Activated CD4-positive, alpha-beta T cell treated with anti-CD3 and anti-CD28 coated beads, Interleukin-2, amount 50 U/mL, for 4 hours (primary cell): ENCODE data around the gene BMS1.
"Not testable (repeated sequence)": the region's sequence is repeated elsewhere in the genome, so short reads cannot be mapped to it uniquely, and the experiment has no call there.

Experiments
- DNase-seq, 2 experiments: peaks; one replicate each; pipeline ENCODE4 v3.0.0-alpha.2; 2020

Gene BMS1

DNA sequence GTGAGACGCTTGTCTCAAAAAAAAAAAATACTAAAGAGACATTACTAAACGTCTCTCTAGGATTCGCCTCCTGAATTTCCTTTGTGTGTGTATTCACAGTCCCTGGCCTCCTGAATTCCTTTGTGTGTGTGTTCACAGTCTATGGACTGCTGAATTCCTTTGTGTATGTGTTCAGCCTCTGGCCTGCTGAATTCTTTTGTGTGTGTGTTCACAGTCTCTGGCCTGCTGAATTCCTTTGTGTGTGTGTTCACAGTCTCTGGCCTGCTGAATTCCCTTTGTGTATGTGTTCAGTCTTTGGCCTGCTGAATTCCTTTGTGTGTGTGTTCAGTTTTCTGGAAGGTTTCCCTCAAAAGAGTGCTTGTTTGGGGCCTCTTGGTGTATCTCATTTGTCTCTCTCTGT lies 8.2 kb downstream of the BMS1 start:
- DNase-seq = no peak

DNA sequence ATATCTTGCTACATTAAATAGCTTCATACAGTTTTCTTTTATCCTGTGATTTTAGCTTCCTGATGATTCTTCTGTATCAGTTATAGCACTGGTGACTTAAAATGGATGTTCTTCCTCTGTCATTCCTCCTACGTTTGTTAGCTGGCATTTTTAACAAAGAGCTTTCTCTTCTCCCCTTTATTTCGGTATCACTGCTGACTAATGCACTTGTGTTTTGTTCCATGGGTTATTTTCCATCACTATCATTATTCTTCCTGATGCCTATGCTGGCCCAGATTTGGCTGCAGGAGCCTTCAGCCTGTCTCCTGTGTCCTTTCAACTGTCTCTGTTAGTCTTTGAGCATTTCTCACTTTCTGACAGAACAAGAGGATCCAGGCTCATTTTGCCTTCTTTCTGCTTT lies 13.1 kb downstream of the BMS1 start:
- no peak for DNase-seq

DNA sequence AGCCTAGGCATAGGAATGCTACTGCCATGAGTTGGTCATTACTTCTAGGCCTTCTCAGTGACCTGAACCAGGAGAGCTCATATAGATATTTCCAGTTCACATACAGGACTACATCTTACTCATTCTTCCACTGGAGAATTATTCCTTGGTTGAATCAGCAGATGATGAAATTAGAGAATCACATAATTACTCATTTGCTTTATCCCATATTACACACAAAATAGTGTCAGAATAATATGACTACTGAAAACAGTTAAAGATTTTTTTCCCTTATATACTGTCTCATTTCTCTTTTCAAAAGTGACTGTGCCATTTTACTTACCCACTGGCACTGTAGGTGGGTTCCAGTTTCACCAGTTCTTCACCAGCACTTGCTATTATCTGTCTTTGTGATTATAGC lies 18.5 kb downstream of the BMS1 start:
- no peak for DNase-seq

DNA sequence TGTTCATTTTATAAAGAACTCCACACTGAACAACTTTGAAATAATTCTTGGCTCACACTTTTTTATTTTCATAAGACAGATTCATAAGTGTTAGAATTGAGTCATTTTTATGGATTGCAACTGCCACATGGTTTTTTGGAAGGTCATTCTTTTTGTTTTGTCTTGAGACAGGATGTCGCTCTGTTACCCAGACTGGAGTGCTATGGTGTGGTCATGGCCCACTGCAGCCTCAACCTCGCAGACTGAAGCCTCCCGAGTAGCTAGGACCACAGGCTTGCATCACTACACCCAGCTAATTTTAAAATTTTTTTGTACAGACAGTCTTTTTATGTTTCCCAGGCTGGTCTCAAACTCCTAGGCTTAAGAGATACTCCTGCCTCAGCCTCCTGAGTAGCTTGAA lies 20.3 kb downstream of the BMS1 start:
- no peak for DNase-seq

DNA sequence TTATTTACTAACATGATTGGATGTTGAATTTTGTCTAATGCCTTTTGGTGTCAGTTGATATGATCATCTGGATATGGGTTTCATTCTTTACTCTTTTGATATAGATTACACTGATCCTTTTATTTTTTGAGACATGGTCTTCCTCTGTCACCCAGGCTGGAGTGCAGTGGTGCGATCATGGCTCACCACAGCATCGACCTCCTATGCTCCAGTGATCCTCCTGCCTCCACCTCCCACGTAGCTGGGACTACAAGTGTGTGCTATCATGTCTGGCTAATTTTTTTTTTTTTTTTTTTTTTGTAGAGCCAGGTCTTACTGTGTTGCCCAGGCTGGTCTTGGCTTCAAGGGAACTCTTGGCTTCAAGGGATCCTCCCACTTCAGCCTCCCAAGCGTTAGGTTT lies 27.1 kb downstream of the BMS1 start:
- DNase-seq = no peak

DNA sequence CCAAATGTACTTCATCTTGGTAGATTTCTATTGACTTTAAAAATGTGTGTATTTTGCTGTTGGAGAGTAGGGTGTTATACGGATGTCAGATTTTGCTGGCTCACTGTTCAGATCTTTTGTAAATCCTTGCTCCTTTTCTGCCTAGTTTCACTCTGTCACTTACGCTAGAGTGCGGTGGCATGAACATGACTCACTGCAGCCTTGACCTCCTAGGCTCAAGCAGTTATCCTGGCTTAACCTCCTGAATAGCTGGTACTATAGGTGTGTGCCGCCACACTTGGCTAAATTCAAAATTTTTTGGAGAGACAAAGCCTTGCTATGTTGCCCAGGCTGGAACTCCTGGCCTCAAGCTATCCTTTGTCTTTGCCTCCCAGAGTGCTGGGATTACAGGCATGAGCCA lies 29.4 kb downstream of the BMS1 start:
- no peak for DNase-seq

DNA sequence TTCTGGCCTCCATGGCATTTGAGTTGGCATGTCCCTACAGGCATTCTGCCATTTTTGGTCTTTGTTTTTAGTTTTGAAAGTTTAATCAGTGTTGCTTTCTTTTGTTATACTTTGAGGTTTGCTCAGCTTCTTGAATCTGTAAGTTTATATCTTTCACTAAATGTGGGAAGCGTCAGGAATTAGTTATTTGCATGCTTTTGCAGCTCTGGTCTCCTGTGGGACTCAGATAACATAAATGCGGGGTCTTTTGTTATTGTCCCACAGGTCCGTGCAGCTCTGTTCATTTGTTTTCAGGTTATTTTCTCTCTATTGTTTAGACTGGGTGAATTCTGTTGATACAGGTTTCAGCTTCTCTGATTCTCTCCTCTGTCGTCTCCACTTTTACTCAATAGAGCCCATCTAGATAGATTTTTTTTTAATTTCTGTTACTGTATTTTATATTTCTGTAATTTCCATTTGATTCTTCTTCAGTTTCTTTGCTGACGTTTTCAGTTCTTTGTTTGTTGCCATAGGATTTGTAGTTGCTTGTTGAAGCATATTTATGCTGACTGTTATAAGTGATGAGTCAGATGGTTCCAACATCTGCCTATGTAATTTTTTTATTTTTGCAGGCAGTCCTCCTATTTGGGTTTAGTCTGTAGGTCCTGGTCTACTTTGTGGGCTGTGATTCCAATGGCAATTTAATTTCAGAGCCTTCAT lies 31.5 kb downstream of the BMS1 start:
- DNase-seq = not testable (repeated sequence)

DNA sequence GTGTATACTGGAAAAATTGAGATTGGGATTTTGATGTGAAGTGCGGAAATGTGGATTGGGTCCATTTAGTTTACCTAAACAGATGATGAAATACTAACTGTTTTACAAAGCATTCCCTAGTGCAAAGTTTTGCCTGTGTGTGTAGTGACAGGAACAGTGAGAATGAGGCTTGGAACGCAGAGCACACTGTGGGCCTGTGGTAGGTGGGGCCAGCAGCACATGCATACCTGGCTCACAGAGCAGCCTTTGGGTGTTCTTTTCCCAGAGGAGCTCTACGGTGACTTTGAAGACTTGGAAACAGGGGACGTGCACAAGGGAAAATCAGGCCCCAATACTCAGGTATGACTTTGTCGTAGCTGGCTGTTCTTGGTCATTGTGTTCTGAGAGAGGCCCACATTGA lies 33.7 kb downstream of the BMS1 start:
- DNase-seq = not testable (repeated sequence)

DNA sequence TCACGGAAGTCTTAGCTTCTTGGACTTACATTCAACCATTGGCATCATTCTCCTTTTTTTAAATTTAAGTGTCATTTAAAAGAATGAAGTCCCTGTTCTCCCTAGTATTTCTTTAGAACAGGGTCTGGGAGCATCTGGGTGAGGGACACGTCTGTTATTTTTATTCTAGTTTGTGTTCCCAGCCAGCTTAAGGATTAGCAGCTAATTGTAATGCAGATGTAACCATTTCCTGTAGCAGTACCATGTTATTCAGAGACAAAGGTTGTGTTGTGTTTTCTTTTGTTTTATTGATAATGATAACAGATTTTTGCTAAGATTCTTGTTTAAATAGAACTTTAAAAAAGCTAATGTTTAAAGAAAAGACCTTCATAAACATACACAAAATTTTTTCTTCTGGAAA lies 34.3 kb downstream of the BMS1 start:
- DNase-seq = no peak

DNA sequence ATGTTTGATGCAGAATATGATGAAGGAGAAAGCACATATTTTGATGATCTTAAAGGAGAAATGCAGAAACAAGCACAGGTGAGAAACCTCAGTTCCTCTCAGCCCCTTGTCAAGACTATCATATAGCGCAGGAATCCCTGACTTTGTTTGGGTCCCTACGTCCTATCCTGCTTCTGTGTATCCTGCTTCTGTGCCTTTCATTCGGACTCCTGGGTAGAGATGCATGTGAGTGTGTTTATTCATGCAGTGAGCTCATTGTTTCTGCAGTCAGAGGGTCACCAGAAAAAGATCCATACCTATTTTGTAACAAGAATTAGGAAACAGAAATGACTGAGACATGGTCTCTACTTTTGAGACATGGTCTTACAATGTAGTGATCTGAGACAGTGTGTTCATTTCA lies 34.8 kb downstream of the BMS1 start:
- DNase-seq = not testable (repeated sequence)

DNA sequence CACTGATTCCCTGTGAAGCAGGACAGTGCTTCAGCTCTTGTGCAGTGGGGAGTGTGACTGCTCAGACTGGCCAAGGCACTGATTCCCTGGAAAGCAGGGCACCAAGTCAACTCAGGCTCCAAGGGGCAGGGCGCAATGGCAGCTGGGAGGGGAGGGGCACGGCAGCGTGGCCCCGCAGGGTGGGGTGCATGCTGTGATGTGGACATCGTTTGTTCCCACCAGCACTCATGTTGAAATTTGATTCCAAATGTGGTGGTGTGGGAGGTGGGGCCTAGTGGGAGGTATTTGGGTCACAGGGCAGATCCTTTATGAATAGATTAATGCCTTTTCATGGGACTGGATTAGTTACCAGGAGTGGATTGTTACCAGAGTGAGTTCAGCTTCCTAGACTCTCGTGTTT lies 44.2 kb downstream of the BMS1 start:
- not testable (repeated sequence) for DNase-seq

DNA sequence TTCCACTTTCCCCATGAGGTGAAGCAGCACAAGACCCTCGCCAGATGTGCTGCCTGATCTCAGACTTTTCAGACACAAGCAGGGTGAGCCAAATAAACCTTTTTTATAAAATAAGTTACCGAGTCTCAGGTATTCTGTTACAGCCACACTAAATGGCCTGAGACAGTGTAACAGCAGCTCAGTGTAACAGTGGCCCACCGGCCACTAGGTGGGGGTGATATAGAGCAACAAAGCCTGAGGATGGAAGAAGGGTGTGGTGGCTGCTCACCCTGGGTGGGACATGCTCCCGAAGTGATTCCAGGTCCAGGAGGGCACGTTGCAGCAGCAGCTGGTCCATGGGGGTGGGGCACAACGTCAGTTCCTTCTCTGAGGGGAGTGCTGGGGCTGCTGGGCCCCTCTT lies 44.6 kb downstream of the BMS1 start:
- no peak for DNase-seq

DNA sequence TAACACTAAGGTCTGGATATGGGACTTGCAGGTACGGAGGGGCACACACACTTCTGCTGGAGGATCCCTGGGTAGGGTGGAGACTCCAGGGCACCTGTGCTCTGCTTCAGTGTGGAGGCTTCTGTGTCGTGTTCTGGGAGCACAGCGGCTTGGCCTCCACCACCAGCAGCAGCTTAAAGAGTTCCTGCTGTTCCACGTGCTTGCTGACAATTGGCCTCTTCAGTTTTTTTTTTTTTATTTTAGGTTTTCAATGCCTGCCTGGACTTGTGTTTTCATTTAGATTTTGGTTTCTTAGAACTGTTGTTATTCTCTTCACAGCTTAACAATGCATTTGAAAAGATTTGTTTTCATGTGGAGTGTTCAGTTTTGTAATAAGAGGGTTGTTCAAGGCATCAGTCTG lies 45.8 kb downstream of the BMS1 start:
- not testable (repeated sequence) for DNase-seq

DNA sequence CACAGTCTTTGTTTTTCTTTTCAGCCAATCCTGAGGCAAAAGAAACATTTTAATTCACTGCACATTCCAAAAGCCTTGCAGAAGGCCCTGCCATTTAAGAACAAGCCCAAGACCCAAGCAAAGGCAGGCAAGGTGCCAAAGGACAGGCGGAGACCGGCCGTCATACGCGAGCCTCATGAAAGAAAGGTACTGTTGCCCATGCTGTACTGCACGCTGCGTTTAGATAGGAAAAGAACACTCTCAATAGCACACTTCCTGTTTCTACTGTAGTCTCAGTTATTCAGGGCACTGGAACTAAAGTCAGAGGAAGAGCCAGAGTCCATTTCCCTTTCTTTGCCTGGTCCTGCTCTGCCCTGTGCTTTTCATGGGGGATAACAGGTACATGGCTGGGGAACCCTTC lies 47.6 kb downstream of the BMS1 start:
- no peak for DNase-seq

DNA sequence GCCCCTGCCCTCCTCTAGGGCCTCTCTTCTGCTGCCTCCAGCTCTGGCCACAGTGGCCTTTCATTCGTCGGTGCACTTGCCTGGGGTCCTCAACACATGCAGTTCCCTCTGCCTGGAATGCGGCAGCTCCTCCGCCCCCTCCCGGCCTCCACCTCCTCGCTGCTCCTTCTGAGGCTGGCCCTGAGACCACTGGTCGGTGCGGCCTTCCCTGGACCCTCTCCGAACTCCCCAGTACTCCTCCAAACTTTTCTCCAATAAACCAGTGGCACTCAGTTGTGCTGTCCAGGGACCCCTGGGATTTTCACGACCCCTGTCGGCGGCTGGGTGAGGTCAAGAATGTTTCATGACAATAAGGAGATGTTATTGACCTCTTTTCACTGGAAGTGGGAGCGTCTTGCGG lies 53.5 kb downstream of the BMS1 start:
- DNase-seq = no peak

DNA sequence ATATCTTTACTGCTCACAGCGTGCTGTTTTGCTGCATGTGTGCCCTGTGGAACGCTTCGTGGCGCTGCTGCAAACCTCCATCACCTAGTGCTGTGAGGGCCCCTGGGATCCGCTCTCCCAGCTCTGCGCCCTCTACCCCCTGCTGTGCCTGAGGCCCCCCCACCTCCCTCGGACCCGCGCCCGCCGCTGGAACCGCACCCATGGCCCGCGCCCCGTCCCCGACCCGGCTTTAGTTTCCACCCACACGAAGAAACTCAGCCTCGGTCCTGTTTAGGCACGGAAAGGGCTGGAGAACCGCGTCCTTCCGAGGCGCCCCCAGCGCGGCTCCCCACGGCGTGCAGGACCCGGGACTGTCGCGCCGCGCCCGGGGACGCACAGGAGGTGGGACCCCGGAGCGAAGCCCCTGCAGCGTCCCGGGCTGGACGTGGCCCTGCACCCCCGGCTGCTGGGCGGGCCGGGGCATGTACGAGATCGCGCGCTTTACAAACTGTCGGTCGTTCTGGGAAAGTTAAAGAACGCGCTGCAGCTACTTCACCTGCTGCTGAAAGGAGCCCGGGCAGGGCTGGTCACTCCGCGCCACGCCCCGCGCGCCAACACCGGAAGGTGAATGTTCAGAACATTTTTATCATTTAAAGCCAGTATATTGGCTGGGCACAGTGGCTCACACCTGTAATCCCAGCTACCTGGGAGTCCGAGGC lies 54.3 kb downstream of the BMS1 start:
- DNase-seq = no peak

DNA sequence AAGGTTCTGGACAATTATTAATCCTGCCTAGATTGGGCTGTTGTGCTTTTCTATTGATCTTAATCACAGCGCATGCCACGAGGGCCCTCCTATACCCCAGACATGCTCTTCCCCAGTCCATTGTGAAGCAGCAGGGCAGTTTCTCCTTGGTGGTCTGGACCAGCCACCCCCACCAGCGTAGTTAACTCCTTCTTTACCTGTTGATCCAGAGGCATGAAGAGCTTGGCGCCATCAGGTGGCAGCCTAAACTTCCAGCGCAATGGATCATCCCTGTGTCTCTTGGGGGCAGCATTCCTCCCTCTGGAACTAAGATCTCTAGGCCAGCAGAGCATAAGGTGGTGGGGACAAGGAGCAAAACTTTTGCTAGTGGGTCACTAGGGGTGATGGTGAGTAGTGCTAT lies 62.2 kb downstream of the BMS1 start:
- not testable (repeated sequence) for DNase-seq

DNA sequence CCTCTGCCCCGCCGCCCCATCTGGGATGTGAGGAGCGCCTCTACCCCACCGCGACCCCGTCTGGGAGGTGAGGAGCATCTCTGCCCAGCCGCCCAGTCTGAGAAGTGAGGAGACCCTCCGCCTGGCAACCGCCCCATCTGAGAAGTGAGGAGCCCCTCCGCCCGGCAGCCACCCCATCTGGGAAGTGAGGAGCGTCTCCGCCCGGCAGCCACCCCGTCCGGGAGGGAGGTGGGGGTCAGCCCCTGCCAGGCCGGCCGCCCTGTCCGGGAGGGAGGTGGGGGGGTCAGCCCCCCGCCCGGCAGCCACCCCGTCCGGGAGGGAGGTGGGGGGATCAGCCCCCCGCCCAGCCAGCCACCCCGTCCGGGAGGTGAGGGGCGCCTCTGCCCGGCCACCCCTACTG lies 64.7 kb downstream of the BMS1 start:
- DNase-seq = not testable (repeated sequence)

DNA sequence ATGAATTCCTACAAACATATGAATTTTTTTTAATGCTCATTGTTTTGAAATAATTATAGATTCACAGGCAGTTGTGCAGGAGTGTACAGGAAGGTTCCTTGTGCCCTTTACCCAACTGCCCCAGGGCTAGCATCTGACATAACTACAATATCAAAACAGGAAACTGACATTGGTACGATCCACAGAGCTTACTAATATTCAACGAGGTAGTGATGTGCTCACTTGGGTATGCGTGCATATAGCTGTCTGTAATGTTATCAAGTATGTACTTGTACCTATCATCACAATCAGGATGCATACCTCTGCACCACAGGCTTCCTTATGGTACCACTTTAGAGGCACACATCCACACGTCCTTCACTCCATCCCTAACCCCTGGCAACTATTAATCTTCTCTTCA lies 68.3 kb downstream of the BMS1 start:
- no peak for DNase-seq

DNA sequence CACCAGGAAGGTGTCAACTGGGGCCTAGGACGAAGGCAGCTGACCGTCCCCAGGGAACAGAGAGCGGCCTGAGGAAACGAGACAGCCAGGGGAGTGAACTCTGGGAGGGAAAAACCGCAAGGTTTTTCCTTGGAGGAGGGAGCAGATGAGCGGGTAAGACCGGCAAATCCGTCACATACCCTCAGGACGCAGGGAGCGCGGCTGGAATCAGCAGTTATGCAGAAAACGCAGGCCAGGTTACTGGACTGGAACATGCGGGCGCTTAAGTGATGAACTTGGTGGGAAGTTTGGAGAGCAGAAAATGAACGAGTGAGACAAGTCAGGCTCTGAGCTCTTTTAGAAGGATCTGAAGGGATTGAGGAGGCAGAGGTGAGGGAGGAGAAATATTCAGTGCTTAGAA lies 76.7 kb downstream of the BMS1 start:
- DNase-seq = no peak

DNA sequence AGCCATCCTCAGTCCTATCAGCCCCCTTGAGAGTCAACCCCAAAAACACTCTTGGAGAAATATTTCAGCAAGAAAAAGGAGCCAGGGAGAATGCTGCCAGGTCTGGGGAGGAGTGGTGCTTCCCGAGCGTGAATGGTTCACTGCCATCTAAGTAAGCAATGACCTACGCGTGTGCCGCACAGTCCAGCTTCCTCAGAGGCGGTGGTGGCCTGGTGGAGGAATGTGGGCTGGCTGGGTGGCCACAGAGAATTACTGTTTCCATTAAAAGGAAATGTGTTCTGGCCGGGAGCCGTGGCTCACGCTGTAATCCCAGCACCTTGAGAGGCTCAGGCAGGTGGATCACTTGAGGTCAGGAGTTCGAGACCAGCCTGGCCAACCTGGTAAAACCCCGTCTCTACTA lies 77.4 kb downstream of the BMS1 start:
- not testable (repeated sequence) for DNase-seq

DNA sequence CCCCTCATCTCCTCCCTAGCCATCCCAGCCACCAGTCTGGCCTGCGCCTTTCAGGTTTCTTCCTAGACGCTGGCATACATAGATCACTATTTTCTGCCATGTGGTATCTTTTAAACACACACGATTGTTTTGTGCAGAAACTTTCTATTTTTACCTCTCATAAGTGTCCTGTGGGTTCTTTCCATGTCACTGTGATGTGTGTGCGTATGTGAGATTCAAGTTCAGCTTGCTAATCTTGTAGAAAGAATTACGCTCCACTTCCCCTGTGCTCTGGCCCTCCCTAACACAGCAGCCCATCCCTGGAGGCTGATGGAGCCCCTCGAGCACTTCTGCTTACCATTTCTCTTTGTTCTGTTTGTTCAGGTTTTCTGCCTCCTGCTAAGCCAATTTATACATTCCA lies 80.2 kb downstream of the BMS1 start:
- not testable (repeated sequence) for DNase-seq

DNA sequence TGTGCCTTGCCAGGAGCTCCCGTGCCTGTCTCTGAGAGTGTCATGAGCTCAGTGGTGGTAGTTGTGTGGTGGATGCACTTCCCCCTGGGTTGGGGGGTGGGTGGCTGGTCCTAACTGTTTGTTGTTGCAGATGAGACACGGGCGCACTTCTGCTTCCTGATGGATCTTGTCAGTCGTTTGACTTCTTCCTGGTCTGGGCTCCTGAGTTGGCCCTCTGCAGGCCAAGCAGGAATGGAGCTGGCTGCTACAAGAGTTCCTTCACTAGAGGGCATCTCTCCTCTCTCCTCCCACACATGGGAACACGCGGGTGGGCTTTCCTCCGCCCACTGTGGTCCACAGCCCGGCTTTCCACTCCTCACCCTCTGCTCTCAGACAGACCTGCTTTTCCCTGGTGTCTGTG lies 82.0 kb downstream of the BMS1 start:
- DNase-seq = no peak

DNA sequence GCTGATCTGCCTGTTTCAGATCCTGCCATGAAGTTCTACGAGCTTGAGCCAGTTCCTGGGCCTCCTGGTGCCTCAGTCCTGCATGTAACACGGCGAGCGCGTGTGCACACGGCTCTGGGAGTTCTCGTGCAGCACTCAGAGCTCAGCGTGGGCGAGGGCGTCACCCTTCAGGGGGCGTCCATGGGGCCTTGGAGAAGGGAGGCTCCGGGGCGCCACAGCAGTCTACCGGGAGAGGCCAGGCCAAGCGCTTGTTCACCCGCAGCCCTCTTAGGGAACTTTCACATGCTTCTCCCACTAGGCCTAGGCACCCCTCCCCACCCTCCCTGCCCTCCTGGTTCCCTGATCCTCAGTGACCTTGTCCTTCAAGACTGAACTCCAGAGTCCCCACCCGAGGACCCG lies 83.1 kb downstream of the BMS1 start:
- no peak for DNase-seq
